Hematopoietic multipotent progenitor cell (in vitro differentiated cells): Measurements from ENCODE around the gene ASTN2. TPM values are rescaled to one million over a fixed set of nuclear protein-coding genes. Genes with fewer than 3 reads are reported as not detected.
"Not testable (repeated sequence)": the region's sequence is repeated elsewhere in the genome, so short reads cannot be mapped to it uniquely, and the experiment has no call there.

Experiments used
- DNase-seq, 3 donors: peaks; one replicate each; pipeline ENCODE4 v3.0.0-alpha.2; 2011 to 2015; ENCODE audit warnings: low read depth in 2 of 3, low spot score in 2 of 3
- total RNA-seq: library from RNA; depleted of rRNA; stranded (reverse); fragments of >200 nt; gene quantifications from one replicate; pipeline ENCODE4 v1.2.3, GENCODE V29; 2012

ASTN2 gene
- total RNA-seq, 1 donor: 1.3 TPM

DNA sequence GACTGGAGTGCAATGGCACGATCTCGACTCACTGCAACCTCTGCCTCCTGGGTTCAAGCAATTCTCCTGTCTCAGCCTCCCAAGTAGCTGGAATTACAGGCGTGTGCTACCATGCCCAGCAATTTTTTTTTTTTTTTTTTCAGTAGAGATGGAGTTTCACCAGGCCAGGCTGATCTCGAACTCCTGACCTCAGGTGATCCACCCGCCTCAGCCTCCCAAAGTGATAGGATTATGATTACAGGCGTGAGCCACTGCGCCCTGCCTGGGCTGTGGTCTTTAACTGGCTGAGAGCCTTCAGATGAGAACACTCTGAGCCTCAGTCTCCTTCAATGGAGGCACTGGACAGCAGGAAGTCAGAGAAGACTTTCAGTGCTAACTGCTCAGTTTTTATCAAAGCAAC, 576.4 kb downstream of the ASTN2 start:
- not testable (repeated sequence) for DNase-seq

DNA sequence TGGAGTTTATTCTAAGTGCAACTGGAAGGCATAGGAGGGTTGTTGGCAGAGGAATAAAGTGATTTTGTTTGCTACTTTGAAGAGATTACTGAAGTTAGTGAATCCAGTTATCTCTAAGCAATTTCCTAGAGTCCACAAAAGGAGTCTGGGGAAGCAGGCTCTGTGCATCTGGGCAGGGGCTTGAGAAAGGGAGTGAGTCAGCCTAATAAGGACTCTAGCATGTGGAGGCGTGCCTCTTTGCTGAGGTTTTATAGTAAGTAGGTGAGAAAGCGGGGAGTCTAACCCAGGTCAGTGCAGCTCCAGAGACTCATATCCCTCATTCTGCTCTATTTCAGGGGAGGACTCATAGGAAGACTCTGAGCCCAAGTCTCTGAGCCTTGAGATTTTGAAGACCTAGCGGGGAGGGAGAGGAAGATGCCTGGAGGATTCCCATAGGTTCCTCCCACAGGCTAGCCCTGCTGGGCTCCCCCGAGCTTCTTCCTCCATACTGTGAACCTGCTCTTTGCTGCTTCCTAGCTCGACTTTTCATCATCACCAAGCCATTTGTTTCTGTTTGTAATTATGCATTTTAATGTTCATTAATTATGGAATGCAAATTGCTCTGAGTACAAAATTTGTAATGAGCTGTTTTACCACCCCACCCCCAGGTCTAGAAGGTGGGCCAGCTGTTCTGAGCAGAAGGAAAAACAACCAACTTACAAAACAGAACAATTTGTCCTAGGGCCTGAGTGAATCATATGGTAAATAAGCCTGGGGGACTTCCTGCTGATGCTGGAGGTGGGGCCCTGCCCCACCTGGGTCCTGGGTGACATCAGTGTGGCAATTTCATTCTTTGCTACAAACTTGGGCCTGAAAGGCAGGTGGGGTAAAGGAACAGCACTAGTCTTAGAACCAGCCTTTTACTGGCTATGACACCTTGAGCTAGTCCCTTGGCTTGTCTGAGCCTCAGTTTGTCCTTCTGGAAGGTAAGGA, 577.6 kb downstream of the ASTN2 start:
- DNase-seq: no peak

GRCh38 chr9:116830321-116830720, 584.5 kb downstream of the ASTN2 start:
- DNase-seq: not testable (repeated sequence)

DNA sequence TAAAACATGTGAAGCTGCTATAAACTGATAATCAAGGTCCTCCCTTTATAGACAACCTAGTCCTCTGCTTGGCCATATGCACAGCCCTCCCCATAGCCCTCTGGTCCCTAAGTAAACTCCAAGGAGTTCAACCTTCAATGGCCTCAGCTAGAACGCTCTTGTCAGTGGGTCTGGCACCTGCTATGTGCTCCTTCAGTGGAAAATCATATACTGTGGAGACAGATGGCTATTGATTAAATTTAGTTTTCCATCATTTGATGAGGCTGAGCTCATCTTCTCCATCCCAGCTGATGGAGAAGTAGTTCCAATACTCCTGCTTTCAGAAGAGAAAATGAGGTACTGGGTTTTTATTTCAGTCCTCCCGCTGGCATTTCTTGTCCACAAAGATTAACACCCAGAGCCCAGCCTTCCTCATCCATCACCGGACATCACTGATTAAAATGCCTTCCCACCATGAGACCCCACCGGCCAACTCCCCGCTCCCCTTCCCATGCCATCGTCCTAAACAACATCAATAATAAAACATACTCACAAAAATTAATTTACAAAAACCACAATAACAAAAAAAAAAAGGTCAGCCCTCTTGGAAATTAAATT, 593.1 kb downstream of the ASTN2 start:
- no peak for DNase-seq

DNA sequence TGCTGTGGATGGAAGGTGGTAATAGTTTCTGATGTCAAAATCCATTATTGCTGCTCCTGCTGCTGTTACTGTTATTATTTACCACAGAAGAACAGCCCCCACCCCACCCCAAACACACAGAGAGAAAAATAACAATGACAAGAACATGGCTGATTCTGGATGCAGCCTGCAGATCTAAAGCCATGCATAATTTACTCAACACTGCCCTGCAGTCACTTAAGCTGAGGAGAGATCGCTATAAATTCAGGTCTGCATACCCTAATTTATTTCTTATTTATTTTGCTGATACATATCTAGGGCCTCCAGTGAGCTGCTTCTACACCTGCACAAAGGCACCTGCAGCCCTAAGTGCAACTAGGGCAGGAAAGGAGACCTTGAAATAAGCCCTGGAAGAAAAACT, 595.7 kb downstream of the ASTN2 start:
- DNase-seq: no peak

GRCh38 chr9:116817762-116818161, 597.1 kb downstream of the ASTN2 start:
- no peak for DNase-seq

DNA sequence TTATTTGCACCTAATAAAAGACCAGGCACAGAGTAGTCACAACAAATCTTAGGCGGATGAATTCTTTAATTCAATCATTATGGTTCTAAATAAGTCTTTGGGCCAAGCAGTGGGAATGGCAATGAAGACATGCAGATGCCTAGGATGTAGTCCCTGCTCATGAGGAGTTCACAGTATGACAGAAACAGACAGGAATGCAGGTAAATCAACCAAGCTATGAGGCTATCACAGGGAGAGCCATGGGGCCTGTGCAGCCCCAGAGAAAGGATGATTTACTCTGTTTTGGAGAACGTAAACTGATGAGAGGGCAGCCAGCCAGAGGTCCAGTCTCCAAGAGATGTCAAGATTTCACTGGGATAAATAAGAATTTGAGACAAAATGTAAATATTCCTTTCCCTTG, 598.4 kb downstream of the ASTN2 start:
- no peak for DNase-seq

GRCh38 chr9:116815835-116816234, 599.0 kb downstream of the ASTN2 start:
- DNase-seq: no peak

- no peak for DNase-seq
These were observed 601.9 kb downstream of the ASTN2 start for GRCh38 chr9:116813031-116813300.

DNA sequence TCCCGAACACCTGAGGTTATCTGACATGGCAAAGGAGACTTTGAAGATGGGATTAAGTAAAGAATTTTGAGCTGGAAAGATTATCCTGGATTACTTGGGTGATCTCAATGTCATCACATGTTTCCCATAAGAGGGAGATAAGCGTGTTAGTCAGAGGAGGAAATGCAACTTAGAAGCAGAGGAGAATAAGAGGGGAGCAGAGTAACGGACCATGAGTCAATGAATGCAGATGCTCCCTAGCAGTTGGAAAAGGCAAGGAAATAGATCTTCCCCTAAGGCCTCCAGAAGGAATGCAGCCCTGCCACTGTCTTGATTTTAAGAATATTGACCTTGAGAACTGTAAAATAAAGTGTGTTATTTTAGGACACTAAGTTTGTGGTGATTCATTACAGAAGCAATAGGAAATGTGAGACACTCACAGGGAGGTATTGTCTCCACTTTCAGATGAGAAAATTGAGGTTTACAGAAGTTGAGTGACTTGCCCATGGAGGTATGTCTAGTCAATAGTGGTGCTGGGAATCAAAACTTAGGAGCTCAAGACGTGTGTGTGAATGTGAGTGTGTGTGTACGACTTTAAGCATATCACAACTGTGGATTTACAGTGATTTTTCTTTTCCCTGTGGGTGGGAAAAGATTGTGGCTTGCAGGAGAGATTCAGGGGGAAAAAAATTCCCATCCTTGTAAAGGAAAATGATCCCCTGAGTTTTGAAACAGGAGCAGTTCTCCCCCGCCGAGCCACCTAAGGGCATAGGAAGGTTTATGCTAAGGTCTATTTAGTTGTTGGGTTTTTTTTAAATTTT, 602.4 kb downstream of the ASTN2 start:
- DNase-seq: no peak

- DNase-seq: no peak
These were observed 605.2 kb downstream of the ASTN2 start for GRCh38 chr9:116809656-116810055.

- peak in 1 of 3 donors; percentile 15 for DNase-seq
These were observed 608.8 kb downstream of the ASTN2 start for GRCh38 chr9:116806075-116806474.

DNA sequence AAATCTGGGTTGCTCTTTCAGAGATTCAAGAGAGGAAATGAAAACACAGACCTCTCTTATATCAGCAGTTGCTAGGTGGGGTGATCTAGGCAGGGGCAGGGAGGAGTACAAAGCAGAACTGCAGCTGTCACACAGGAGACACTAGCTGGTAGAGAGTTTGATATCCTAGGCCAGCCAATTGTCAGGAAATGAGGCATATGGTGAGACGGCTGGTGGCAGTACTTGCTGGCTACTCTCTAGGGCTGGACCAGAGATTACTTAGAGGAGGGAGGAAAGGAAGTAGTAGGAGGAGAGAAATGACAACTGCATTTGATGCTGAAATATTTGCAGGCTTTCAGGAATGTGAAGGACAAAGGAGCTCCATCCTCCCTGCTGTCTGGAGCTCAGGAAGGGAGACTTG, 614.0 kb downstream of the ASTN2 start:
- DNase-seq: no peak

GRCh38 chr9:116800074-116800473, 614.8 kb downstream of the ASTN2 start:
- DNase-seq: no peak

DNA sequence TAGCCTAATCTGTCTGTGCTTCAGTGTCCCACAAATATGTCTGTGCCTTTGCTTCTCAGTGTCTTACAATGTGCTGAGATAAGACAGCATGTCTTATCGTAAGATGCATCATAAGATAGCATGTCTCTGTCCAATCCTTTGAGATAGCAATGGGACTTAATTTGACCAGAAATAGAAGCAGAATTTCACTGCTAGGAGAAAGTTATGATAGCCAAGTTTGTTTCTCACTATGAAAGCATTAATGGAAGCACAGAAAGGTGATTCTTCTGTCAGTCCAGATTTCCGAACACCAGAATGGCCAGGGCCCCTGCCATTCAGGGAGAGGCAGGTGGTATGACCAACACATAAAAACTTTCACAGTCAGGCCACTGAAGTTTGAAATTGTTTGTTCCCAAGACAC, 616.3 kb downstream of the ASTN2 start:
- no peak for DNase-seq

DNA sequence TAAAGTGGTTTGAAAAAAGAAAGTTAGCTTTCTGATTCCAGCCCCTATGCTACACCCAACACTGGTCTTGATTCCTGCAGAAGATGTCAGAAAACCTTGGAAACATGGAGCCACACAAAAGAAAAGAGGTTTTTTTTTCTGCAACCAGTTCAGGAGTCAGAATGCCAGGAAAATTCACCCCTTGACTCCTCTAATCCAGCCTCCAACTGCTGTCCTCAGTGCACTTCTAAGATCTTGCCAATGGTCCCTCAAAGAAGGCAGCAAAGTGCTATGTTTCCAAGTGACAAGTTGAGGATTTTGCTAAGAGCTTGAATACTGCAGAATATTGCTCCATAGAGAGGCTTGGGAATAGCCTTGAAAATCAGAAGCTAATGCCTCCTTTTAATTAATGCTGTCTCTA, 617.6 kb downstream of the ASTN2 start:
- no peak for DNase-seq

GRCh38 chr9:116796669-116797068, 618.2 kb downstream of the ASTN2 start:
- no peak for DNase-seq

GRCh38 chr9:116795821-116796220, 619.0 kb downstream of the ASTN2 start:
- DNase-seq: no peak

GRCh38 chr9:116792271-116792670, 622.6 kb downstream of the ASTN2 start:
- DNase-seq: no peak

- DNase-seq: no peak
These were observed 623.5 kb downstream of the ASTN2 start for GRCh38 chr9:116791326-116791725.

DNA sequence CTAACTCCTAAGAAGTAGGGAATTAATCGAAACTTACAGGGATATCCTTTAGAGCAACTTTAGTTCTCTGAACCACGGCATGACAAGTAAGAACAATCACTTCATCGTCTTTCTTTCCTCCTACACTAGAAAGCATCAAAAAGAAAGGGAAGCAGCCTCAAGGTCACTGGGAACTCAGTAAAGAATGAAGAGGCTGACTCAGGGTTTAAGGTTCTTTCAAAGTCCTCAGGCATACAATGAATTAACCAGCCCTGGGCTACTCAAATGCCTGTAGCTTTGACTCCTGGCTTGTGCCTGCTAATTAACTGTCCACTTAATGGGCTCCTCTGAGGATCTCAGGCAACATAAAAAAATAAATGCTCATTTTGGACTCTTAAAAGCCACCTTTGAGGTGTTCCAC, 625.8 kb downstream of the ASTN2 start:
- no peak for DNase-seq

DNA sequence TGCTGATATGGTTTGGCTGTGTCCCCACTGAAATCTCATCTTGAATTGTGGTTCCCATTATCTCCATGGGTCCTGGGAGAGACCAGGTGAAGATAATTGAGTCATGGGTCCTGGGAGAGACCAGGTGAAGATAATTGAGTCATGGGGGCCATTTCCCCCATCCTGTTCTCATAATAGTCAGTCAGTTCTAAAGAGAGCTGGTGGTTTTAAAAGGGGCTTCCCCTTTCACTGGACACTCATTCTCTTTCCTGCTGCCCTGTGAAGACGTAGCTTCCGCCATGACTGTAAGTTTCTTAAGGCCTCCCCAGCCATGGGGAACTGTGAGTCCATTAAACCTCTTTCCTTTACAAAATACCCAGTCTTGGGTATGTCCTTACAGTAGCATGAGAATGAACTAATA, 628.1 kb downstream of the ASTN2 start:
- no peak for DNase-seq
